BJ (cell line): ENCODE results near the gene ATG13. TPM values are rescaled to one million over a fixed set of nuclear protein-coding genes. Genes with fewer than 3 reads are reported as not detected.

Experiments used
- CTCF ChIA-PET: fragments of 350-600 bp; formaldehyde crosslinking; extraction: SDS; loops from one replicate; lab custom pipeline; 2021; ENCODE audit warnings: antibody characterized with exemption, inconsistent platforms; lab: Yijun Ruan, JAX
- POLR2A ChIA-PET: fragments of 300-600 bp; sonication (Branson Sonifier 250); formaldehyde crosslinking; extraction: SDS; loops from one replicate; lab custom pipeline; 2021; ENCODE audit warnings: antibody characterized with exemption; lab: Charles Lee
- DNase-seq: peaks from one replicate; pipeline ENCODE4 v3.0.0-alpha.2; 2011; ENCODE audit warnings: low read depth
- H3K27me3 ChIP-seq: 2 replicates; pipeline ENCODE4 v1.6.0; 2011; ENCODE audit warnings: low read length; ENCODE audit not compliant: control insufficient read depth, insufficient read depth
- H3K36me3 ChIP-seq: 2 replicates; pipeline ENCODE4 v1.5.1; 2011; ENCODE audit warnings: low read length; ENCODE audit not compliant: control insufficient read depth, insufficient read depth
- H3K4me3 ChIP-seq: 2 replicates; pipeline ENCODE4 v1.5.1; 2011; ENCODE audit warnings: low read depth, mild to moderate bottlenecking, control low read depth, low read length
- polyA plus RNA-seq: library from polyadenylated mRNA; depleted of rRNA; stranded (reverse); fragments of >200 nt; gene quantifications from 2 replicates; pipeline ENCODE4 v1.2.3, GENCODE V29; 2011
- TF ChIP-seq, protein P1 (sequence below): IDR thresholded peaks from 2 replicates; pipeline ENCODE4 v1.5.1; 2011; ENCODE audit warnings: low read depth, mild to moderate bottlenecking, control low read depth, inconsistent platforms, low read length, moderate library complexity; ENCODE audit not compliant: insufficient read depth

The ATG13 gene
- polyA plus RNA-seq, 1 experiment: 111 TPM

DNA sequence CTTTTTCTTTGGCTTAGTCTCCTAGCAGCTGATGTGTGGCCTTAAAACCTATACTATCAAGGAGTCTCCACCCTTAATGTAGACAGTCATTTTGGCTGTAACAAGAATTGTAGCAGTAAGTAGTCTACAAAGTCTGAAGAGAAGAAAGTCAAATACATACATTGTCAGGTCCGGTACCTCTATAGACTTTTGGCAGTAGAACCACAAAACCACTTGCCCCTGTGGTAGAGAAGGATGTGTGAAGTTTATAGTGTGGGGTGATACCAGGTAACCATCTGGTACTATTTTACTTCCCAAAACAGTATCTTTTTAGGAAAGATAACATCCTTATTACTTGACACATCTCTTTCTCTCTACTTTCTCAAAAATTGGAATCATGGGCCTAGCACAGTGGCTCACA, 15.1 kb downstream of the ATG13 start:
- TF ChIP-seq, protein P1, sequence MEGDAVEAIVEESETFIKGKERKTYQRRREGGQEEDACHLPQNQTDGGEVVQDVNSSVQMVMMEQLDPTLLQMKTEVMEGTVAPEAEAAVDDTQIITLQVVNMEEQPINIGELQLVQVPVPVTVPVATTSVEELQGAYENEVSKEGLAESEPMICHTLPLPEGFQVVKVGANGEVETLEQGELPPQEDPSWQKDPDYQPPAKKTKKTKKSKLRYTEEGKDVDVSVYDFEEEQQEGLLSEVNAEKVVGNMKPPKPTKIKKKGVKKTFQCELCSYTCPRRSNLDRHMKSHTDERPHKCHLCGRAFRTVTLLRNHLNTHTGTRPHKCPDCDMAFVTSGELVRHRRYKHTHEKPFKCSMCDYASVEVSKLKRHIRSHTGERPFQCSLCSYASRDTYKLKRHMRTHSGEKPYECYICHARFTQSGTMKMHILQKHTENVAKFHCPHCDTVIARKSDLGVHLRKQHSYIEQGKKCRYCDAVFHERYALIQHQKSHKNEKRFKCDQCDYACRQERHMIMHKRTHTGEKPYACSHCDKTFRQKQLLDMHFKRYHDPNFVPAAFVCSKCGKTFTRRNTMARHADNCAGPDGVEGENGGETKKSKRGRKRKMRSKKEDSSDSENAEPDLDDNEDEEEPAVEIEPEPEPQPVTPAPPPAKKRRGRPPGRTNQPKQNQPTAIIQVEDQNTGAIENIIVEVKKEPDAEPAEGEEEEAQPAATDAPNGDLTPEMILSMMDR: no peak
- Histone ChIP-seq H3K36me3 (peaks cover 7% of the 10 kb centered on the region), H3K4me3 (no peak overlapping the region), H3K27me3 (no peaks in the 10 kb centered on the region)
- ChIA-PET POLR2A (no interaction called here), CTCF (interaction anchor here (0.9 to 1.3 kb wide), 2 partner anchors 10 to 14 kb away, joined by 3 to 6 read pairs; no protein-coding TSS in a partner anchor)
- DNase-seq: no peak

DNA sequence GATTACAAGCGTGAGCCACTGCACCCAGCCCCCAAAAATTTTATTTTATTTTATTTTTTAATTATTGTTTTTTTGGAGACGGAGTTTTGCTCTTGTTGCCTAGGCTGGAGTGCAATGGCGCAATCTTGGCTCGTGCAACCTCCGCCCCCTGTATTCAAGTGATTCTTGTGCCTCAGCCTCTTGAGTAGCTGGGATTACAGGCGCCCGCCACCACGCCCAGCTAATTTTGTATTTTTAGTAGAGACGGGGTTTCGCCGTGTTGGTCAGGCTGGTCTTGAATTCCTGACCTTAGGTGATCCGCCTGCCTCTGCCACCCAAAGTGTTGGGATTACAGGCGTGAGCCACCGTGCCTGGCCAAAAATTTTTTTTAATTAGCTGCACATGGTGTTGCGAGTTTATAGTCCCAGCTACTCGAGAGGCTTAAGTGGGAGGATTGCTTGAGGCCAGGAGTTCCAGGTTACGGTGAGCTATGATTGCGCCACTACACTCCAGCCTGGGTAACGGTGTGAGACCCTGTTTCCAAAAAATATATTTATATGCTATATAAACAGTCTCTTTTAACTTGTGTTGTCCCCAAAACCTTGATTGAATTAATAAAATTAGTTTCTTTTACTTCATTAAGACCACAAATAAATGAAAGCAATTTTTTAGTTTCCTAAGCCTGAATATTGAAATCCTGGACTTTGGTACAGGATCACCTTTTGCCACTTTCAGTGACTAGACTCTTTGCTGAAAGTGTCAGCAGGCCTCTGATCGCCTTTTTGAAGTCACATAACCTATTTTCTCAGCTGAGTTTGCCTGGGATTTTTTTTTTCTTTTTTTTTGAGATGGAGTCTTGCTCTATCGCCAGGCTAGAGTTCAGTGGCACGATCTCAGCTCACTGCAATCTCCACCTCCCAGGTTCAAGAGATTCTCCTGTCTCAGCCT, 16.2 kb downstream of the ATG13 start:
- CTCF ChIA-PET: interaction anchor here (1.3 kb wide), 1 partner anchor 15 kb away, joined by 6 read pairs; no protein-coding TSS in a partner anchor
- DNase-seq: no peak
- Histone ChIP-seq H3K36me3 (peaks cover 7% of the 10 kb centered on the region), H3K27me3 (no peaks in the 10 kb centered on the region), H3K4me3 (no peak overlapping the region)
- POLR2A ChIA-PET: no interaction called here
- TF ChIP-seq, protein P1: no peak

DNA sequence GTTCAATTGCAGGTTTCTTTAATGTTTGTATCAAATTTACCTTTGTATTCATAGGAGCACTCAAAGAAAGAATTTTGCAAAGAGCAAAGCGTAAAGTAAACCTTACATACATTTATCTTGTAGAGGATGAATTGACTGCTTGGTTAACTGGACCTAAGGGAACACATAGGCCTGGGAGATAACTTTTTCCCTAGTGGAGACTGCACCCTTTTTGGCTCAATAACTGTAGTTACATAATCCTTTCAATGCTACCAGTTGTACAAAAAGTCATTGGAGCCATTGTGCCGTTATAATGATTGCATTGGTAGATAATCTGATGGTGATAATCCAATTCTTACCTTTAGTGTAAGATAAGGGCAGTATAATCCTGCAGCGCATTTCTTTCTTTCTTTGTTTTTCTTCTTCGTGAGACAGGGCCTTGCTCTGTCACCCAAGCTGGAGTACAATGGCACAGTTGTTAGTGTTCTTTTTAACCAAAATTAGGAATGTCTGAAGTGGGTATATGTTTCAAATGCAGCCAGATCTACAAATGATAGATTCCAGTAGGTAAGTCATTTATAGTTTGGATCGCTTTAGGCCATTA, 18.3 kb downstream of the ATG13 start:
- CTCF ChIA-PET: no interaction called here

DNA sequence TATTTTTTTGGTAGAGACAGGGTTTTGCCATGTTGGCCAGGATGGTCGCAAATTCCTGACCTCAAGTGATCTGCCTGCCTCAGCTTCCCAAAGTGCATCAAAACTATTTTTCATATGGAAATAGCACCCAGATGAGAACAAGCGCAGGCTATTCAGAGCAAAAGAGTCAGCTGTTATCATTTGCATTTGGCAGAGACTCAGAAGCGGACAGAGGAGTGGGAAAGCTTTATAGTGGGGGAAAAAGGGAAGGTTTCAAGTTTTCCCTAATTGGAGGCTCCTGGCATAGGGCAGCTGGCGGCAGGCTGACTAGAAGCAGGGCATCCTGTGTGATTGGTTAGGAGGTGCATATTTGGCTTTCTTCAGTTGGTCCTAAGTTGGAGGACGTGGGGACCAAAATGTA, 20.2 kb downstream of the ATG13 start:
- CTCF ChIA-PET: interaction anchor here (1.8 to 2.0 kb wide), 2 partner anchors 13 to 19 kb away, joined by 5 to 6 read pairs; partner anchors contain the start of gene ATG13
- TF ChIP-seq, protein P1: no peak
- POLR2A ChIA-PET: no interaction called here
- no peaks in the 10 kb centered on the region for H3K27me3 ChIP-seq
- no peak overlapping the region for H3K4me3 ChIP-seq
- H3K36me3 ChIP-seq: peaks cover under 1% of the 10 kb centered on the region; the same call in 1 of the 2 replicates
- DNase-seq: no peak

More for the DNA sequence above, 18.3 kb downstream of the ATG13 start:
- TF ChIP-seq, protein P1: no peak
- POLR2A ChIA-PET: no interaction called here
- DNase-seq: no peak
- Histone ChIP-seq H3K36me3 (peaks cover 4% of the 10 kb centered on the region), H3K4me3 (no peak overlapping the region), H3K27me3 (no peaks in the 10 kb centered on the region)
